HG02763 (cell line): ENCODE data around the gene ZNF283.
"Not testable (repeated sequence)": the region's sequence is repeated elsewhere in the genome, so short reads cannot be mapped to it uniquely, and the experiment has no call there.

Experiments used
- ATAC-seq: cut with Tn5 transposase; IDR thresholded peaks from one replicate; pipeline ENCODE4 v1.9.1; 2021; ENCODE audit warnings: mild to moderate bottlenecking, moderate library complexity; ENCODE audit not compliant: unreplicated experiment

Gene ZNF283

DNA sequence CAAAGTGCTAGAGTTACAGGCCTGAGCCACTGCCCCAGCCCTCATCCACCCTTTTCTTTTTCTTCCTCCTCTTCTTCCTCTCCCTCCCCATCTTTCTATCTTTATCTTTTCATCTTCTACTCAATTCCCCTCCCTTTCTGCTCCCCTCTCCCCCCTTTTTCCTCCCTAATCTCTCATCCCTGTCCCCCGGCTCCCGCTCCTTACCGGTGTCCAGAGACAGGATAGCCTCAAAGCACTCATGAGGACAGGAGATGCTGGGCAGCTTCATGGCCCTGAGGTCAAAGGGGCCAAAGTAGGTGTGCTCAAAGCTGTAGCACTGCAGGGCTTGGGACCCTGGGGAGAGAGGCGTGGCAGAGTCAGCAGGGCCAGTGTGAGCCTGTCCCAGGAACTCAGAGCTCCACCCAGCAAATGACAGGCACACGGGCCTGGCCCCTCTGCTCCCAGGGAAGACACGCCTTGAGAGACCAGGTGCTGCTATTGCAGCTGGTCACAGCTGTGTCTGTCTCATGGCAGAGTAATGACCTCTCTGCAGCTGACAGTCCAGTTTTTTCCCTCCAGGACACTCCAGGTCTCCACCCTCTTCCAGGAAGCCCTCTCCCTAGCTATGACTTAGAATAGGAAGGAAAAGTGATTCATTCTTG, 27.5 kb upstream of the ZNF283 start:
- ATAC-seq, result no peak

GRCh38 chr19:43802216-43802951, 24.7 kb upstream of the ZNF283 start, which contains the start of gene LYPD5:
Gene LYPD5, minus strand, starts transcription at chr19:43802447. Its CDS starts 67 bp downstream, at chr19:43802380.
- no peak for ATAC-seq

GRCh38 chr19:43804432-43804831, 22.7 kb upstream of the ZNF283 start:
- ATAC-seq, result no peak

- not testable (repeated sequence) for ATAC-seq
Observed at GRCh38 chr19:43806401-43806800, 20.7 kb upstream of the ZNF283 start.

DNA sequence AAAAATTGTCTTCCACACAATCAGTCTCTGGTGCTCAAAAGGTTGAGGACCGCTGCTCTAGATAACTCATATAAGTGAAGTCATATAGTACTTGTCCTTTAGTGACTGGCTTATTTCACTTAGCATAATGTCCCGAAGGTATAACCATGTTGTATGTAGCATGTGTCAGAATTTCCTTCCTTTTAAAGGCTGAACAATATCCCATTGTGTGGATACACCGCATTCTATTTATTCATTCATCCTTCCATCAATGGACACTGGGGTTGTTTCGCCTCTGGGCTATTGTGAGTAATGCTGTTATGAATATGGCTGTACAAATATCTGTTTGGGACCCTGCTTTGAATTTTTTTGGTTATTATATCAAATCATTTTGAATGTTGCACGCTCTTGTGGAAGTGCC, 20.3 kb upstream of the ZNF283 start:
- no peak for ATAC-seq

- no peak for ATAC-seq
Observed at GRCh38 chr19:43807651-43808050, 19.5 kb upstream of the ZNF283 start.

GRCh38 chr19:43809762-43810696, 17.1 kb upstream of the ZNF283 start:
- no peak for ATAC-seq

- no peak for ATAC-seq
Observed at GRCh38 chr19:43811837-43812236, 15.3 kb upstream of the ZNF283 start.

- ATAC-seq, result no peak
Observed at GRCh38 chr19:43812259-43812658, 14.9 kb upstream of the ZNF283 start.

DNA sequence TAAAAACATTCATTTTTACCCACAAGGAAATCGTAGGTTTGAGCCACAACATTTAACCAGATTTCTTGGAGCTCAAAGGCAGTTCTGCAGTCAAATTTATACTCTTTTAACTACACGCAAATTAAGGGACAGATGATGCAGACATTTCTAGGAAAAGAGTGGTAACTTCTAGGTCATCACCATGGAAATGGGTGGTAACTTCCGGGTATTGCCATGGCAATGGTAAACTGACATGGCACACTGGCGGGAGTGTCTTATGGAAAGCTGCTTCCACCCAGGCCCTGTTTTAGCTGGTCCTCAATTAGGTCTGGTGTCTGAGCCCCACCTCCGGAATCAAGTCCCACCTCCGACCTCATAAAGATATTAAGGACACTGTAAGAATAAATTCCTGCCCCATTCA, 14.4 kb upstream of the ZNF283 start:
- no peak for ATAC-seq

DNA sequence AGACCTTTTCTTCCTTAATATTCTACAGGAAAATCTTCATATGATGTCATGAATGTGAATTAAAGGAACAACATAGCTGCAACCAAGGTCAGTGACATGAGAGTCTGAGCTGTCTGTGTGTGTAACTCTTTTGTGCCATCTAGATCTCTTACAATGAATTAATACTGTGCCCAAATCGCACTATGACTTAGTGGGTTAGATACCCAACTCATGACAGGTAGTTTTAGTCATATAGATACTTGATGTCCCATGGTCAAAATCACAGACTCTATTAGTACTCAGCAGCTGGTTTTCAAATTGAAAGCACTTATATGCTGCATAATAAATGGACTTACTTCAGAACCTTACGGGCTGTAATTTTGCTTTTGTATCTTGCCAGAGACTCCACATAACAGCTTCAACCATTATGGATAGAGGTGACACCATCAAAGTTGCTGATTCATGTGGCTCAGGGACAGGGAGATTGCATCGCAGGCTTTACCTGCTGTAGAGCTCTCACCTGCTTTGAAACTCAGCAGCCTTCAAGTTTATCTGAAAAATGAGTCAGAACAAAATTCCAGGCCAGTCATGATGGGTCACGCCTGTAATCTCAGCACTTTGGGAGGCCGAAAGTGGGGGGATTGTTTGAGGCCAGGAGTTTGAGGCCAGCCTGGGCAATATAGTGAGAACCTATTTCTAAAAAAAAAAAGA, 12.3 kb upstream of the ZNF283 start:
- ATAC-seq, result no peak

DNA sequence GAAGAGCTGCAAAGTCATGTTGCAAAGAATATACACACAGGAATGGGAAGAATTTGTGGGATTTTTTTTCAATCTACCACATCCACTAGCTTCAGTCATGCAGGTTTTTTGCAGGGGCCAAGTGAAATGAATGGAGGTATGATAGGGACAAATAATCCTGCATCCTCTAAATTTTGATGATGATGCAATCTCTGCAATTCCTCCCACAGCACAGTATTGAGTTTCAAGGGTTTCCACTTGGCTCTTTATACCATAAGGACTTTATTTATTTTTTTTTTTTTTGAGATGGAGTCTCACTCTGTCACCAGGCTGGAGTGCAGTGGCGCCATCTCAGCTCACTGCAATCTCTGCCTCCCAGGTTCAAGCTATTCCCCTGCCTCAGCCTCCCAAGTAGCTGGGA, 9.7 kb upstream of the ZNF283 start:
- not testable (repeated sequence) for ATAC-seq

- no peak for ATAC-seq
Observed at GRCh38 chr19:43818500-43818899, 8.6 kb upstream of the ZNF283 start.

DNA sequence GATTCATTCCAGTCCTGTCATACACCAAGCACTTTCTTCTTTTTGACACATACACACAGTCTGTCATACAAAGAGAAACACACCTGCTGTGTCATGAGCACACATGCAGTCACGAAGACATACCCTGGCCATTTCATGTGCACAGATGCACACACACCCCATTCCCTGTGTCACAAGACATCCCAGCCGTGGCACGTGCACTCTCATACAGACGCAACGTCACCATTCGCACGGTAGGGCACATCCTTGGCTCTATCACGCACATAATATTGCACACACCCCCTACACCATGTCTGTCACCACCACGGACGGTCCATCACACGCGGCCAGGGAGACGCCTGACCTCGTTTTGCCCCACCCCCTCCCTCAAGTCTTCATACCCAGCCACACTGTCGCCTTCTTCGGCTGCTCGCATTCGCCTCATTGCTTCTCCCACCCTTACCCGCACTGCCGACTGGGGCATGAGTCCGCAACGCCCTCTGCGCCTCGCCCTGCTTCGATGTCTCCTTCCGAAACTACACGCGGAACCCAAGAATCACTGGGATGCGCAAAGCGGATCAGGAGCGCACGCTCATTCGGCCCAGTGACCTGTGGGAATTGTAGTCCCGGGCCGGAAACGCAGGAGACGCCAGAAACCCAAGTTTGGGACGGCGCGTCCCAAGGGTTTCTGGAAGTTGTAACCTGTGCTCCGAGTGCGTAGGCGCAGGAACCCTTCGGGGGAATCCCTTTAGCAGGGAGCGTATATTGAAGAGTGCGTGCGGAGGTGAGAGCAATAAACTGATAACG, 6.8 kb upstream of the ZNF283 start:
- ATAC-seq, result no peak

DNA sequence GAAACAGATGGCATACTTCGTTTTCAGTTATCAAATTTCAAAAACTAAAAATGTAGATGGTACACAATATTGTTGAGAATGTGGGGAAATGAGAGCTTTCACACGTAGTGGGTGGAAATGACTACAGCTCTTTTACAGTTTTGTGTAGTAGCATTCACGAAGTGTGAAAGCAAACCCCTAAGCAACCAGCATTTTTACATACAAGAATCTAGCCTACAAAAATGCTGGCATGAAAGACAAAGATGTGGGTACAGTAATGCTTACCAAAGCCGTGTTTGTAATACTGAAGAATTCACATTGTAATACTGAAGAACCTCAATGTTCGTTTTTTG, 6.3 kb upstream of the ZNF283 start:
- no peak for ATAC-seq

GRCh38 chr19:43823856-43824255, 3.3 kb upstream of the ZNF283 start:
- not testable (repeated sequence) for ATAC-seq

- ATAC-seq, result not testable (repeated sequence)
Observed at GRCh38 chr19:43824572-43824971, 2.5 kb upstream of the ZNF283 start.

- ATAC-seq, result no peak
Observed at GRCh38 chr19:43839139-43839538, 12.0 kb downstream of the ZNF283 start.

GRCh38 chr19:43842007-43842406, 14.9 kb downstream of the ZNF283 start:
- ATAC-seq, result no peak

- no peak for ATAC-seq
Observed at GRCh38 chr19:43847246-43847645, 20.1 kb downstream of the ZNF283 start.
